ENCODE results near the gene CXCL14.

The CXCL14 gene

DNA sequence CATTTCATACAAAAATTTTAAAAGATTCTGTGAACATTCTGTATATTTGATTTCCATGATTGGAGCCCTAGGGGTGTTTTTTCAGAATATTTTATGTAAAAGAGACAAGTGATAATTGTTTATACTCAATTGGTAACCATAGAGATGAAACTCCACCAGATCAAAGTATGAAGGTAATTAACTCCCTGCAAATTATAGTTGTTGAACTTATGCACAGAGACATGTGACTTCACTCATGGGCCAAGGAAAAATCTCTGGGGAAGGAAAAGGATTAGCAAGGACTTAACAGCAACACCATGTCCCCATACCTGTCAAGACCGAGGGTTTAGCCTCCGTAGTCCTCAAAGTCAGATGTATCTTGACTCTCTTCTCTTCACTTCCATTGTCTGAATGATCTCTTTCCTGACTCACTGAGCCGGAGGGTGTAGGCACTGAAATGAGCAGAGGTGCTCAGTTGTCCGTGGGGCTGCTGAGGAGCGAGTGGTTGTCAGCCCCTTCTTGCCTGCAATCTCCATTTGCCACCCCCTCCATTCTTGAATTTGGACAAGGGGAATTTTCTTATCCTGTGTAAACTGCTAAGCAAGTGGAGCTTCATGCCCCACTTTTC lies 17.5 kb upstream of the CXCL14 start:
- no peak for DNase-seq

- DNase-seq = no peak
Observed at GRCh38 chr5:135594416-135594960, 15.7 kb upstream of the CXCL14 start.

- no peak for DNase-seq
Observed at GRCh38 chr5:135593886-135594285, 15.1 kb upstream of the CXCL14 start.

GRCh38 chr5:135593141-135593540 lies 14.3 kb upstream of the CXCL14 start:
- DNase-seq = no peak

DNA sequence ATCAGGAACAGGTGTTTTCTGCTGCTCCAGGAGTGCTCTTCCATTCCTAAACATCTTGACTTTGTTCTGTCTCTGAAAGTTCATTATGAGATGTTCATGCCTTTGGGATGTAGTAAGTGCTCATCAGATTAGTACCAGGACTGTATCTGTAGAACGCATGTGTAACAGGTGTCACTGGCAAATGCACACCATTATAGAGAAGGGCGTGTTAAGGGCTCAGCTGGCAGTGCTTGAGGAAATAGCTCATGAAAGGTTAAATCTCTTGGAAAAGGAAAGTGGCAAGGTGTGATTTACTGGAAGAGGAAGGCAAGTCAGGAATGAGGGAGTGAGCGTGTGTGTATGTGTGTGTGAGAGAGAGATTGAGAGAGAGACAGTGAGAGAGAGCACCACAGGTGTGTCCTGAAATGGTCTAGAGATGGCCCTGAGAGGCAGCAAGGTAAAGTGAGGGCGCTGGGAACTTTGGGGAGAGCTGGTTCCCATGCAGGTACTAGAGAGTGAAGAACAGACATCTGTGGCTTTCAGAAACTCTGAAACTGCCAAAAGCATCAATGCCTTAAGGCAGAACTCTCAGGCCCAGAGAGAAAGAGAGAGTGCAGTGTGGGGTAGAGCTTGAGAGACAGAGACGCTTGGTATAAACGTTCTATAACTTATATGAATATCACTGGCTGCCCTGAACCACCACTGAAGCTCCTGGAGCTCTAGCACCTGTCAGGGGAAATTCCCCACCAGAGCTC lies 13.7 kb upstream of the CXCL14 start:
- no peak for DNase-seq

GRCh38 chr5:135591277-135591676 lies 12.5 kb upstream of the CXCL14 start:
- no peak for DNase-seq

DNA sequence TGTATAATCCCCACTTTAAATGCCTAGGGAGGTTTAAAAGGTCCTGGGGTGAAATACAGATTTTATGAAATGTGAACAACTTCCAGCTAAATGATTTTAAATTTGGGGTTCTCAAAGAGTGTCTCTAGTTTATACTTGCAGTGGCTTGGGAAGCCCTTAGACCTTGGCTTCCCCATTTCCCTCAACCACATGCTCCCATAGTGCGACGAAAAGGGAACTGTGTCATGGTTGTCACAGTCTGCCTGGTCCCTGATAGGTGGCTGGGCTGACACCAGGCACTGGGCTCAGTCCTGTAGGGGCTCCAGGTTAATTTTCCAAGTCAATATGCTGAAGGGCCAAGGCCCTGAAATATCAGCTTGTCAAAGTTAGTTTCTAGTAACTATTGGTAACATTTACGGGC lies 10.4 kb upstream of the CXCL14 start:
- DNase-seq = no peak

DNA sequence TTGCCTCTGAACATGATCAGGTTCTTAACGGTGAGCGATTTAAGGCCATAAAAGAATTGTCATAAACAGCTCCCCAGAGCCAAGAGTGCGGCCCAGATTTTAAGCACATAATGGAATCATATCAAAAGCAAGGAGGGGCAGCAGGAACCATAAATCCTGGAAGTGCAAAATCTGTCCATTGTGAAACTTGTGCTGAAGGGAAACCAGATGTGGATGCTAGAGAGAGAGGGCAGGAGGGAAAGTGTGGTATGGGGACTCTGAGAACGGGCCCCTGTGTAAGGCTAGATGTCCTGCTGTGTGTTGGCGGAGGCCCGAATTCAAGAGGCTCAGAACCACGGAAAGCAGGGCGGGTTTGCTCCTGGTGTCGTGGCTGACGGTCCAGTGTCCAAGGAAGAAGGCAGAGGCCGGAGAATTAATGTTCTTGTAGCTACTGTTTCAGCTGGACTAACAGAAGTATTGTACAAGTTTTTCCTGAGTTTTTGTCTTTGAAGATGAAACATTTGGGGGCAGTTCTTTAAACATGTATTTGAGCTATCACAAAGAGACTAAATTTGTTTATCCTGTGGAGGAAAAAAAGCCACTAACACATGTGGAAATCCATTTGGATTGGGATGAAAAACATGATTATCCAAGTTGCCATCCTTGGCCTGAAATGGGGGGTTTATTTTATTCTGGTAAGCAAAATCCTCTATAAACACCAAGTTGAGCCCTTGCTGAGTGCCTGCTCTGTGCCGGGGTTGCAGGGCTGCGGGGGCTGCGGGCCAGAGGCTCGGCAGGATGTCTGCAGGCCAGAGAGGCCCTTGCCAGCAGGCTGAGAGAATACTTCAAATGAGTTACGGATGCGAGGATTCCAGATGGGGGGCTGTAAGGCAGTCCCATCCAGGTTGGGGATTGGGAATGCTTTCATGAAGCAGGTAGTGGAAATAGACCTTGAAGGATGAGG lies 9.2 kb upstream of the CXCL14 start:
- DNase-seq = no peak

- no peak for DNase-seq
Observed at GRCh38 chr5:135584918-135585317, 6.1 kb upstream of the CXCL14 start.

- DNase-seq = no peak
Observed at GRCh38 chr5:135584276-135584675, 5.5 kb upstream of the CXCL14 start.

DNA sequence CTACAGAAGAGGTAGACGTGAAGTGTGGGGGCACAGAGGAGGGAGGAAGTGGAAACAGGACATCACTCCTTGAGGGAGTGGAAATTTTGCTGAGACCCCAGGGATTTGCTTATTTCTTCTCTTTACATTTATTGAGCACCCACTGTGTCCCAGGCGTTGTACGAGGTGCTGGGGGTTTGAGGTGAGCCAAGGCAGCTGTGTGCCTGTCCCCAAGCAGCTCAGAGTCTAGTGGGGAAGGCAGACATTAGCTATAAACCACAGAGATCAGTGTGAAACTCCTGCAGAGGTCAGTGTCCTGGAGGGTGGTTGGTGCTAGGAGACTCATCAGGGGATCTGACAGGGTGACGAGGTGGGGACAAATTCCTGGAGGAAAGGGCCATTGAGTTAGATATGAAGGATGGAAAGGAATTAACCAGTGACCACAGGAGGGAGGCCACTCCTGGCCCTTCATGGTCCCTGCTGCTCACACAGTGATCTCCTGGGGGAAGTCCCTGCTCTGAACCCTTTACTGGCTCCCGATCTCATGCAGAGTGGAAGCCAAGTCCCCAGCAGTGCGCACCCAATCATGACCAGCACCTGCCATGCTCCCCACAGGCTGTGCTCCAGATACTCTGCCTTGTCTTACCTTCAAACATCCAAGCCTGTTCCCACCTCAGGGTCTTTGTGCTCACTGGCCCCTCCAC lies 3.4 kb upstream of the CXCL14 start:
- DNase-seq = no peak

- no peak for DNase-seq
Observed at GRCh38 chr5:135578305-135578684, 496 bp downstream of the CXCL14 start.

DNA sequence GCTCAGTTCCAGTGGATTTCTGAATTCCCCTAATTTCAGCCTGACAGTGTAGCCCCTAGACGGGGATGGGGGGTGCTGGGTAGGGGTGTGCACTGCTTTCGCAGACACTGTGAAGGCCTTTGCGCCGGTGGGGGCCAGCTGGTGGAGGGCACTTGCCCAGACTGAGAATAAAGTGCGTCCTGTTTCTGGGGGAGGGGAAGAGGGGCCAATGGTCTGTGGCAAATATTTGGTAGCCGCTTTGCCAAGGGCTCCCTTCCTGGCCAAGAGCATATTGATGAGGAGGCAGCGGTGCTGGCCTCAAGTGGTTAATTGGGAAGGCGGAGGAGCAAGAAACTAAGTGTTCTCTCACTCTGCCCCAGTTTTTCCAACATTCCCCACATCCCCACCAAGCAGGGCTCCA lies 1.4 kb downstream of the CXCL14 start:
- DNase-seq = no peak

GRCh38 chr5:135576075-135576599 lies 2.7 kb downstream of the CXCL14 start:
- DNase-seq = no peak

DNA sequence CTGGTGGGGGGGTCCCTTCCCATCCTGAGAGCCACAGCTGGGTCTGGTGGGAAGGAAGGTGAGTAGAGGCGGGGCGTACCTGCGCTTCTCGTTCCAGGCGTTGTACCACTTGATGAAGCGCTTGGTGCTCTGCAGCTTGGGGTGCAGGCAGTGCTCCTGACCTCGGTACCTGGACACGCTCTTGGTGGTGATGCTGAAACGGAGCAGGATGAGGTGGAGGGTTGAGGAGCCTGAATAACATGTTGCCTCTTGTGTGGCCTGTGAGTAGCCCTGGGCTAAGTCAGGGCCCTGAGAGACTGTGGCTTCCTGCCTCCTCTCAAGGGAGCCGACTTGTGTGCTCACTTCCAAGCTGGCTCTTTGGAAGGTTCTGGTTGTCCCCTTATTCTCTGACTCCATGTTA lies 4.3 kb downstream of the CXCL14 start:
- DNase-seq = no peak

DNA sequence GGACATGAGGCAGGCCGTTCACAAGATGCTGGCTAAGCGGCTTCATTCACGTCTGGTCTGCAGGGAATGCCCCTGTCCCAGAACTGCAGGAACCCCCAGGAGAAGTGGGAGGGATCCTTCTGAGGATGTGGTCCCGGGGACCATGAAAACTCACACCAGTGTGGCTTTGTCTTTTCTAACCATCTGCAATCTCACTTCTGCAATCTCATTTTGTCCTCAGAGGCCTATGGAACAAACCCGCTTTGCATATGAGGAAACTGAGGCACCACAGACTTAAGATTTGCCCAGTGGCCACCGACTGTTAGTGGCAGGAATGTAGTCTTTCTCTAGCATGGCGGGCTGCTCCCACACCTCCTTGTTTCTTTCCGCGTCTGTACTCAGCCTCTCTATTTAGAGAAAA lies 6.9 kb downstream of the CXCL14 start:
- no peak for DNase-seq

DNA sequence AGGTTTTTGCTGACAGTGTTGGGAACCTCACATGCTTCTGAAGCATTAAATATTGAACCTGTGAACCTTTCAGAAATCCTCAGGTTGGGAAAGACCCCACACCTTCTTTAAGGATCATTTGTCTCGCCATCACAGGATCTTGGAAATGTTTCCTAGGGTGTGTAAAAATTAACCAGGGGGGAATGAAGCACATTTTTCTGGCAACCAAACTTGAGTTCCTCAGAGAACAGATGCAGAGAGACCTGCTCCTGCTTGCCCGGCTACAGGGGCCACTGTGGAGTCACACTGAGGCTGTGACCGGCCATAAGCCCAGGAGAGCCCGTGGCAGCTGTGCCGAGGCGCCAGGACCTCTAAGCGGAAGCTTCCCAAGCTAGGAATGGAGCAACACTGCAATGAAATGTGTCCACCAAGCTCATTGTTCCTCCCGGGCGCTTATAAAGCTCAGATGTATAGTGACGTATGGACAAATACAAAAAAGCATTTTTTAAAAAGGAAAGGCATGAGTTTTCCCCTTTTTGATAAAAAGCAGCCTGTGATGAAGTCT lies 7.7 kb downstream of the CXCL14 start:
- DNase-seq = no peak

- no peak for DNase-seq
Observed at GRCh38 chr5:135570453-135570764, 8.4 kb downstream of the CXCL14 start.

GRCh38 chr5:135569755-135570452 lies 8.9 kb downstream of the CXCL14 start:
- no peak for DNase-seq

DNA sequence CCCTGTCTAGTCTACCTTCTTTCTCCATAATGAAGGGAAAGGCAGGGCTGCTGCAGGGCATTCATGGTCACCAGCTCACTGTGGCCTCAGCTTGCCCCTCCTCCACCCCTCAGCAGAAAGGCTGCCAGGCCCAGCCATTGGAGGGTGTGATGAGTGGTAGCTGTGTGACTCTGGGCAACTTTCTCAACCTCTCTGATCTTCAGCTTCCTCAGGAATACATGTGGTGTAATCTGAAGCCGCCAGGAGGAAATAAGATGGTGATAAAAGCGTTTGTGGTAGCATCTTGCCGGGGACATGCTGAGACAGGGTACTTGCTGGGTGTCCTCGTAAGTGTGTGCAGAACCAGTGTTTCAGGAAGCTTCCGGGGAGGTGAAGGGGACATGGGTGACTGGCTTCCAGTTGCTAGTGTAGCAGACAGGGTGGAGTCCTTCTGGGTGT lies 9.8 kb downstream of the CXCL14 start:
- no peak for DNase-seq

GRCh38 chr5:135568246-135568645 lies 10.5 kb downstream of the CXCL14 start:
- DNase-seq = no peak

GRCh38 chr5:135567661-135568060 lies 11.1 kb downstream of the CXCL14 start:
- DNase-seq = no peak

Measured in activated naive CD4-positive, alpha-beta T cell treated with anti-CD3 and anti-CD28 coated beads, Interleukin-2, amount 50 U/mL, for 16 hours (primary cell).